Stimulated activated CD8-positive, alpha-beta memory T cell treated with anti-CD3 and anti-CD28 coated beads, Interleukin-12 subunit alpha, Interleukin-12 subunit beta, amount 100 ng/mL, for 4 hours (primary cell): ENCODE results near the gene LUZP4.
"Not testable (repeated sequence)": the region's sequence is repeated elsewhere in the genome, so short reads cannot be mapped to it uniquely, and the experiment has no call there.

Experiments
- DNase-seq: peaks from one replicate; pipeline ENCODE4 v3.0.0-alpha.2; 2020; ENCODE audit warnings: low read depth

LUZP4 gene

GRCh38 chrX:115337491-115338144, 48.1 kb downstream of the LUZP4 start:
- DNase-seq: no peak

- no peak for DNase-seq
Measured at GRCh38 chrX:115339441-115340025, 50.0 kb downstream of the LUZP4 start.

- DNase-seq: no peak
Measured at GRCh38 chrX:115341421-115341820, 51.9 kb downstream of the LUZP4 start.

- DNase-seq: no peak
Measured at GRCh38 chrX:115344885-115345614, 55.5 kb downstream of the LUZP4 start.

- no peak for DNase-seq
Measured at GRCh38 chrX:115345615-115346014, 56.1 kb downstream of the LUZP4 start.

GRCh38 chrX:115346738-115347137, 57.2 kb downstream of the LUZP4 start:
- DNase-seq: not testable (repeated sequence)

- DNase-seq: no peak
Measured at GRCh38 chrX:115348446-115349225, 59.1 kb downstream of the LUZP4 start.

GRCh38 chrX:115350711-115351381, 61.3 kb downstream of the LUZP4 start:
- DNase-seq: no peak

GRCh38 chrX:115356369-115356768, 66.9 kb downstream of the LUZP4 start:
- DNase-seq: no peak
